Measurements from ENCODE around the gene MCRS1. TPM values are rescaled to one million over a fixed set of nuclear protein-coding genes. Genes with fewer than 3 reads are reported as not detected.
A peak's percentile ranks its signal among the peaks of the same experiment; 100 is the strongest.

The MCRS1 gene
- total RNA-seq, 1 experiment from 2014 or later = 62.6 TPM

- no peak for DNase-seq (ENCODE audit: low read depth)
These were observed 14.3 kb upstream of the MCRS1 start for GRCh38 chr12:49582201-49582600.

GRCh38 chr12:49580572-49581535, 12.9 kb upstream of the MCRS1 start:
- peak; percentile 91 for DNase-seq (ENCODE audit: low read depth)

GRCh38 chr12:49578471-49579112, 10.7 kb upstream of the MCRS1 start:
- DNase-seq (ENCODE audit: low read depth) = no peak

- DNase-seq (ENCODE audit: low read depth) = no peak
These were observed 9.8 kb upstream of the MCRS1 start for GRCh38 chr12:49577589-49578315.

GRCh38 chr12:49568442-49569162, 660 bp upstream of the MCRS1 start:
- peak; percentile 24 for DNase-seq (ENCODE audit: low read depth)

GRCh38 chr12:49567302-49567610, 686 bp downstream of the MCRS1 start:
- peak; percentile 7 for DNase-seq (ENCODE audit: low read depth)

GRCh38 chr12:49566361-49566760, 1.6 kb downstream of the MCRS1 start:
- DNase-seq (ENCODE audit: low read depth) = no peak

GRCh38 chr12:49565406-49566265, 2.3 kb downstream of the MCRS1 start:
- no peak for DNase-seq (ENCODE audit: low read depth)

GRCh38 chr12:49564686-49565405, 3.1 kb downstream of the MCRS1 start:
- DNase-seq (ENCODE audit: low read depth) = no peak

GRCh38 chr12:49563951-49564685, 3.8 kb downstream of the MCRS1 start:
- no peak for DNase-seq (ENCODE audit: low read depth)

GRCh38 chr12:49562831-49563230, 5.1 kb downstream of the MCRS1 start:
- no peak for DNase-seq (ENCODE audit: low read depth)

GRCh38 chr12:49562233-49562632, 5.7 kb downstream of the MCRS1 start:
- DNase-seq (ENCODE audit: low read depth) = no peak

- no peak for DNase-seq (ENCODE audit: low read depth)
These were observed 7.2 kb downstream of the MCRS1 start for GRCh38 chr12:49560695-49561094.

GRCh38 chr12:49559011-49559675, 8.8 kb downstream of the MCRS1 start:
- DNase-seq (ENCODE audit: low read depth) = no peak

GRCh38 chr12:49558526-49558925, 9.4 kb downstream of the MCRS1 start:
- DNase-seq (ENCODE audit: low read depth) = no peak

GRCh38 chr12:49557917-49558215, 10.1 kb downstream of the MCRS1 start:
- peak; percentile 15 for DNase-seq (ENCODE audit: low read depth)

GRCh38 chr12:49557187-49557916, 10.6 kb downstream of the MCRS1 start:
- no peak for DNase-seq (ENCODE audit: low read depth)

GRCh38 chr12:49556391-49557186, 11.4 kb downstream of the MCRS1 start:
- no peak for DNase-seq (ENCODE audit: low read depth)
